GM18499 (cell line): ENCODE data around the gene CZIB.

ENCODE experiments used
- ATAC-seq: cut with Tn5 transposase; IDR thresholded peaks from one replicate; pipeline ENCODE4 v1.9.1; 2021; ENCODE audit warnings: moderate number of reproducible peaks; ENCODE audit not compliant: insufficient read depth, unreplicated experiment

CZIB gene

GRCh38 chr1:53220171-53220961, at the start of gene CZIB:
Gene CZIB (minus strand): TSS chr1:53220634. CDS start chr1:53220575, 59 bp downstream.
- peak; percentile 84 for ATAC-seq

- no peak for ATAC-seq
Measured at GRCh38 chr1:53270107-53270506, 49.7 kb upstream of the CZIB start.

GRCh38 chr1:53267761-53268160, 47.3 kb upstream of the CZIB start:
- ATAC-seq, result no peak

- no peak for ATAC-seq
Measured at GRCh38 chr1:53266038-53266437, 45.6 kb upstream of the CZIB start.

GRCh38 chr1:53265581-53265980, 45.1 kb upstream of the CZIB start:
- no peak for ATAC-seq

GRCh38 chr1:53264048-53264447, 43.6 kb upstream of the CZIB start:
- ATAC-seq, result no peak

GRCh38 chr1:53262000-53262399, 41.6 kb upstream of the CZIB start:
- no peak for ATAC-seq

GRCh38 chr1:53260631-53261247, 40.3 kb upstream of the CZIB start:
- ATAC-seq, result no peak

- ATAC-seq, result no peak
Measured at GRCh38 chr1:53259932-53260331, 39.5 kb upstream of the CZIB start.

- no peak for ATAC-seq
Measured at GRCh38 chr1:53258216-53258615, 37.8 kb upstream of the CZIB start.

GRCh38 chr1:53257454-53258081, 37.1 kb upstream of the CZIB start:
- ATAC-seq, result no peak

GRCh38 chr1:53256511-53257453, 36.3 kb upstream of the CZIB start:
- no peak for ATAC-seq

GRCh38 chr1:53255031-53255430, 34.6 kb upstream of the CZIB start:
- ATAC-seq, result no peak

- no peak for ATAC-seq
Measured at GRCh38 chr1:53254011-53254640, 33.7 kb upstream of the CZIB start.

- ATAC-seq, result no peak
Measured at GRCh38 chr1:53250325-53250724, 29.9 kb upstream of the CZIB start.

- ATAC-seq, result no peak
Measured at GRCh38 chr1:53249706-53250105, 29.3 kb upstream of the CZIB start.

GRCh38 chr1:53246261-53247134, 26.1 kb upstream of the CZIB start:
- no peak for ATAC-seq

- ATAC-seq, result no peak
Measured at GRCh38 chr1:53244141-53244540, 23.7 kb upstream of the CZIB start.

- no peak for ATAC-seq
Measured at GRCh38 chr1:53242381-53242780, 21.9 kb upstream of the CZIB start.
